ENCODE measurements around the gene PFKFB4. TPM values are rescaled to one million over a fixed set of nuclear protein-coding genes. Genes with fewer than 3 reads are reported as not detected.

Gene PFKFB4
- total RNA-seq, 1 donor from 2014 or later: 39.7 TPM

DNA sequence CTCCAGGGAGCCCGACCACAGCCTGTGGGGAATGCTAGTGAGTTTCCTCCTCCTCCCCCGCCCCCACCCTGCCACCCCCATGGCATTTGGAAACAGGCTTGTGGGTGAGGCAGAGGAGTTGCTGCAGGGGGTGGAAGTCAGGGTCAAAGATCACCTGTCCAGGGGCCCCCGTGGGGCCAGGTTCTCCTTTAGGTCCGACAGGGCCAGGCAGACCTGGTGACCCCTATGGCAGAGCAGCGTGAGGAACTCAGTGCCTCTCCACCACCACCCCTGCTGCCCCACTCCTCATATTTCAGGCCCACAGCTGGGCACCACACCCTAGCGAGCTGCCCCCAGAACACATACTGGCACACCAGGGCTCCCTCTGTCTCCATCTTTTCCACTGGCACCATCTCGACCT is 15.9 kb upstream of the PFKFB4 start:
- H3K36me3 Mint-ChIP-seq (ENCODE audit: insufficient read depth): no peaks in the 10 kb centered on the region
- no peak overlapping the region for H3K27ac Mint-ChIP-seq
- H3K27me3 Mint-ChIP-seq: no peaks in the 10 kb centered on the region
- no peak for DNase-seq (ENCODE audit: low spot score, unreplicated experiment)
- no peaks in the 10 kb centered on the region for H3K4me1 Mint-ChIP-seq (ENCODE audit: low read depth)
- TF ChIP-seq, protein P1, sequence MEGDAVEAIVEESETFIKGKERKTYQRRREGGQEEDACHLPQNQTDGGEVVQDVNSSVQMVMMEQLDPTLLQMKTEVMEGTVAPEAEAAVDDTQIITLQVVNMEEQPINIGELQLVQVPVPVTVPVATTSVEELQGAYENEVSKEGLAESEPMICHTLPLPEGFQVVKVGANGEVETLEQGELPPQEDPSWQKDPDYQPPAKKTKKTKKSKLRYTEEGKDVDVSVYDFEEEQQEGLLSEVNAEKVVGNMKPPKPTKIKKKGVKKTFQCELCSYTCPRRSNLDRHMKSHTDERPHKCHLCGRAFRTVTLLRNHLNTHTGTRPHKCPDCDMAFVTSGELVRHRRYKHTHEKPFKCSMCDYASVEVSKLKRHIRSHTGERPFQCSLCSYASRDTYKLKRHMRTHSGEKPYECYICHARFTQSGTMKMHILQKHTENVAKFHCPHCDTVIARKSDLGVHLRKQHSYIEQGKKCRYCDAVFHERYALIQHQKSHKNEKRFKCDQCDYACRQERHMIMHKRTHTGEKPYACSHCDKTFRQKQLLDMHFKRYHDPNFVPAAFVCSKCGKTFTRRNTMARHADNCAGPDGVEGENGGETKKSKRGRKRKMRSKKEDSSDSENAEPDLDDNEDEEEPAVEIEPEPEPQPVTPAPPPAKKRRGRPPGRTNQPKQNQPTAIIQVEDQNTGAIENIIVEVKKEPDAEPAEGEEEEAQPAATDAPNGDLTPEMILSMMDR (IDR thresholded peaks at IDR 0.05; ENCODE audit: unreplicated experiment): no peak
- H3K9me3 Mint-ChIP-seq (ENCODE audit: low read depth): no peaks in the 10 kb centered on the region
- no peak overlapping the region for H3K4me3 Mint-ChIP-seq (ENCODE audit: low read depth)

- H3K4me1 Mint-ChIP-seq (ENCODE audit: low read depth): no peaks in the 10 kb centered on the region
- H3K27ac Mint-ChIP-seq: no peak overlapping the region
- TF ChIP-seq, protein P1 (IDR thresholded peaks at IDR 0.05; ENCODE audit: unreplicated experiment): no peak
- H3K4me3 Mint-ChIP-seq (ENCODE audit: low read depth): no peak overlapping the region
- no peaks in the 10 kb centered on the region for H3K36me3 Mint-ChIP-seq (ENCODE audit: insufficient read depth)
- no peaks in the 10 kb centered on the region for H3K9me3 Mint-ChIP-seq (ENCODE audit: low read depth)
- no peak for DNase-seq (ENCODE audit: low spot score, unreplicated experiment)
- no peaks in the 10 kb centered on the region for H3K27me3 Mint-ChIP-seq
Measured at GRCh38 chr3:48571938-48572337, 15.3 kb upstream of the PFKFB4 start.

DNA sequence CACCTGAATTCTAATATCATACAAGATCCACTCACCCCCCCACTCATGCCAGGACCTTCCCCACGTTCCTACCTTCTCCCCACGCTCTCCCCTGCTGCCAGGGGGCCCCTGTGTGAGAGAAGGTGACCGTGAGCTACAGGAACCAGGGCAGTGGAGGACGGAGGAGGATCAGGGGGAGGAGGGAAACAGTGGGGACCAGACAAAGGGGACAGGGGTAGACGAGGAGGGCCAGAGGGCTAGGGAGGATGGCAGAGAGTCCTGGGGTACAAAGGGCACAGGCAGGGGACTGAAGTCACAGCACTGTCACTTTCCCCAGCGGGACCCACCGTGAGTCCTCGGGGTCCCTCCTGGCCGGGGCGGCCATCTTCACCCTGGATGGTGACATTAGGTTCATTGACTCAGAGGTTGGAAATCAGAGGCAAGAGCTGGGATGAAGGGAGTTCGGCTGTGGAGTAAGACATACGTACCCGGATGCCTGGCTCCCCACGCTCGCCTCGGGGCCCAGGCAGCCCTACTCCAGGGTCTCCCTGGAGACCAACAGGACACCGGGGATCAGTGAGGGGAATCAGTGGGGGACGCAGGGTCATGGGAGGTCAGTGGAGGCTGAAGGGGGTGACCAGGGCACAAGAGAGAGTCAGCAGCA is 13.3 kb upstream of the PFKFB4 start:
- no peaks in the 10 kb centered on the region for H3K9me3 Mint-ChIP-seq (ENCODE audit: low read depth)
- no peaks in the 10 kb centered on the region for H3K4me1 Mint-ChIP-seq (ENCODE audit: low read depth)
- TF ChIP-seq, protein P1 (IDR thresholded peaks at IDR 0.05; ENCODE audit: unreplicated experiment): no peak
- peak overlapping the region; percentile 62 for H3K27ac Mint-ChIP-seq
- H3K4me3 Mint-ChIP-seq (ENCODE audit: low read depth): no peak overlapping the region
- no peak for DNase-seq (ENCODE audit: low spot score, unreplicated experiment)
- no peaks in the 10 kb centered on the region for H3K27me3 Mint-ChIP-seq
- H3K36me3 Mint-ChIP-seq (ENCODE audit: insufficient read depth): no peaks in the 10 kb centered on the region

- H3K4me1 Mint-ChIP-seq (ENCODE audit: low read depth): no peaks in the 10 kb centered on the region
- DNase-seq (ENCODE audit: low spot score, unreplicated experiment): no peak
- TF ChIP-seq, protein P1 (IDR thresholded peaks at IDR 0.05; ENCODE audit: unreplicated experiment): no peak
Measured at GRCh38 chr3:48569400-48569799, 12.8 kb upstream of the PFKFB4 start.

DNA sequence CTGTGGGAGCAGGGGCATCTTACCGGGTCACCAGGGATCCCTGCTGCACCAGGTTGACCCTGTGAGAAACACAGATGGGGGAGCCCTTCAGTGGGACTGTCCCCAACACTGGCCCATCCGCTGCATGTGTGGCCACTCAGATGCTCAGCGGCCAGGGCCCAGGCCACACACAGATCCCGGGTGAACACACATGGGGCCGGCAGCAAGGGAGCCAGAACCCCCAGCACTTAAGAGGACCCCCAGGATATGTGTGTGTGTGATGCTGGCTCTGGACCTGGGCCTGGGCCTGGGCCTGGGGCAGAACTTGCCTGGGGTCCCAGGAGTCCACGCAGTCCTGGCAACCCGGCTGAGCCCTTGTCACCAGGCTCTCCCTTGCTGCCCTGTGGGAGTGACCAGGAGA is 11.9 kb upstream of the PFKFB4 start:
- DNase-seq (ENCODE audit: low spot score, unreplicated experiment): no peak
- Mint-ChIP-seq H3K9me3 (ENCODE audit: low read depth) (no peaks in the 10 kb centered on the region), H3K4me1 (ENCODE audit: low read depth) (no peaks in the 10 kb centered on the region), H3K4me3 (ENCODE audit: low read depth) (no peak overlapping the region), H3K27ac (no peak overlapping the region), H3K36me3 (ENCODE audit: insufficient read depth) (no peaks in the 10 kb centered on the region), H3K27me3 (no peaks in the 10 kb centered on the region)
- TF ChIP-seq, protein P1 (IDR thresholded peaks at IDR 0.05; ENCODE audit: unreplicated experiment): no peak

More at GRCh38 chr3:48569400-48569799, 12.8 kb upstream of the PFKFB4 start:
- no peaks in the 10 kb centered on the region for H3K9me3 Mint-ChIP-seq (ENCODE audit: low read depth)
- H3K36me3 Mint-ChIP-seq (ENCODE audit: insufficient read depth): no peaks in the 10 kb centered on the region
- no peak overlapping the region for H3K4me3 Mint-ChIP-seq (ENCODE audit: low read depth)
- H3K27me3 Mint-ChIP-seq: no peaks in the 10 kb centered on the region
- no peak overlapping the region for H3K27ac Mint-ChIP-seq

Measured in progenitor cell of endocrine pancreas (in vitro differentiated cells).